BE2C (cell line): Measurements from ENCODE around the gene NPTX2.

Experiments used
- DNase-seq: peaks from one replicate; pipeline ENCODE4 v3.0.0-alpha.2; 2020
- H3K27me3 ChIP-seq: fragments of 250-450 bp; sonication (Bioruptor Pico); 2 replicates; pipeline ENCODE4 v1.5.1; 2020; ENCODE audit warnings: mild to moderate bottlenecking
- H3K36me3 ChIP-seq: fragments of 250-450 bp; sonication (Bioruptor Pico); 2 replicates; pipeline ENCODE4 v1.5.1; 2020; ENCODE audit warnings: mild to moderate bottlenecking
- H3K4me1 ChIP-seq: fragments of 250-450 bp; sonication (Bioruptor Pico); 2 replicates; pipeline ENCODE4 v1.5.1; 2020
- H3K4me3 ChIP-seq: 2 replicates; pipeline ENCODE4 v1.5.1; 2011; ENCODE audit warnings: low read depth, low read length
- H3K9me3 ChIP-seq: fragments of 250-450 bp; sonication (Bioruptor Pico); 2 replicates; pipeline ENCODE4 v1.5.1; 2020
- TF ChIP-seq, protein P1 (sequence below): IDR thresholded peaks from 2 replicates; pipeline ENCODE4 v1.5.1; 2012; ENCODE audit warnings: mild to moderate bottlenecking, low read depth, low read length

NPTX2 gene

GRCh38 chr7:98616381-98617050 is 569 bp upstream of the NPTX2 start:
- no peaks in the 10 kb centered on the region for H3K36me3 ChIP-seq
- H3K4me1 ChIP-seq, result no peaks in the 10 kb centered on the region
- H3K4me3 ChIP-seq, result no peak overlapping the region
- TF ChIP-seq, protein P1, sequence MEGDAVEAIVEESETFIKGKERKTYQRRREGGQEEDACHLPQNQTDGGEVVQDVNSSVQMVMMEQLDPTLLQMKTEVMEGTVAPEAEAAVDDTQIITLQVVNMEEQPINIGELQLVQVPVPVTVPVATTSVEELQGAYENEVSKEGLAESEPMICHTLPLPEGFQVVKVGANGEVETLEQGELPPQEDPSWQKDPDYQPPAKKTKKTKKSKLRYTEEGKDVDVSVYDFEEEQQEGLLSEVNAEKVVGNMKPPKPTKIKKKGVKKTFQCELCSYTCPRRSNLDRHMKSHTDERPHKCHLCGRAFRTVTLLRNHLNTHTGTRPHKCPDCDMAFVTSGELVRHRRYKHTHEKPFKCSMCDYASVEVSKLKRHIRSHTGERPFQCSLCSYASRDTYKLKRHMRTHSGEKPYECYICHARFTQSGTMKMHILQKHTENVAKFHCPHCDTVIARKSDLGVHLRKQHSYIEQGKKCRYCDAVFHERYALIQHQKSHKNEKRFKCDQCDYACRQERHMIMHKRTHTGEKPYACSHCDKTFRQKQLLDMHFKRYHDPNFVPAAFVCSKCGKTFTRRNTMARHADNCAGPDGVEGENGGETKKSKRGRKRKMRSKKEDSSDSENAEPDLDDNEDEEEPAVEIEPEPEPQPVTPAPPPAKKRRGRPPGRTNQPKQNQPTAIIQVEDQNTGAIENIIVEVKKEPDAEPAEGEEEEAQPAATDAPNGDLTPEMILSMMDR, result no peak
- DNase-seq, result no peak
- peaks cover 34% of the 10 kb centered on the region for H3K27me3 ChIP-seq
- H3K9me3 ChIP-seq, result peaks cover 7% of the 10 kb centered on the region

- no peaks in the 10 kb centered on the region for H3K36me3 ChIP-seq
- no peak overlapping the region for H3K4me3 ChIP-seq
- peaks cover 7% of the 10 kb centered on the region for H3K9me3 ChIP-seq
- H3K4me1 ChIP-seq, result no peaks in the 10 kb centered on the region
- TF ChIP-seq, protein P1, result no peak
- H3K27me3 ChIP-seq, result peaks cover 34% of the 10 kb centered on the region
- no peak for DNase-seq
Observed at GRCh38 chr7:98617960-98618418, 904 bp downstream of the NPTX2 start.

DNA sequence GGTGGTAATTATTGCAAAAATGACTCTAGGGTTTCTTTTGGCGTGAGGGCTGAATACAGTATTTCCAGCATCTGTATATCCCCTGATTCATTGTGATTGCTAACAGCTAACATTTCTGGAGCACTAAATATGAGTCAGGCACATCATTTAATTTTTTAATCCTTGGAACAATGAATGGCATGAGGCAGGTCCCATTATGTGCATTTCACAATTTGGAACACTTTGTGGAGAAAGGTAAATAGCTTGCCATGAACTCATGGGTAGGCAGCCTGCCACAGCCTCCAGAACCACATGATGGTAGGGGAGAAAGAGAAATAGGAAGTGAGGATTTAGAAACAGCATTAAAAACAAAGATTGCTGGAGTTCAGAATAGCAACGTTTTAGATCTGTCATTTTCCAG is 1.7 kb downstream of the NPTX2 start:
- DNase-seq, result no peak
- Histone ChIP-seq H3K4me3 (no peak overlapping the region), H3K9me3 (peaks cover 7% of the 10 kb centered on the region), H3K4me1 (no peaks in the 10 kb centered on the region), H3K36me3 (no peaks in the 10 kb centered on the region), H3K27me3 (peaks cover 34% of the 10 kb centered on the region)
- TF ChIP-seq, protein P1, result no peak

DNA sequence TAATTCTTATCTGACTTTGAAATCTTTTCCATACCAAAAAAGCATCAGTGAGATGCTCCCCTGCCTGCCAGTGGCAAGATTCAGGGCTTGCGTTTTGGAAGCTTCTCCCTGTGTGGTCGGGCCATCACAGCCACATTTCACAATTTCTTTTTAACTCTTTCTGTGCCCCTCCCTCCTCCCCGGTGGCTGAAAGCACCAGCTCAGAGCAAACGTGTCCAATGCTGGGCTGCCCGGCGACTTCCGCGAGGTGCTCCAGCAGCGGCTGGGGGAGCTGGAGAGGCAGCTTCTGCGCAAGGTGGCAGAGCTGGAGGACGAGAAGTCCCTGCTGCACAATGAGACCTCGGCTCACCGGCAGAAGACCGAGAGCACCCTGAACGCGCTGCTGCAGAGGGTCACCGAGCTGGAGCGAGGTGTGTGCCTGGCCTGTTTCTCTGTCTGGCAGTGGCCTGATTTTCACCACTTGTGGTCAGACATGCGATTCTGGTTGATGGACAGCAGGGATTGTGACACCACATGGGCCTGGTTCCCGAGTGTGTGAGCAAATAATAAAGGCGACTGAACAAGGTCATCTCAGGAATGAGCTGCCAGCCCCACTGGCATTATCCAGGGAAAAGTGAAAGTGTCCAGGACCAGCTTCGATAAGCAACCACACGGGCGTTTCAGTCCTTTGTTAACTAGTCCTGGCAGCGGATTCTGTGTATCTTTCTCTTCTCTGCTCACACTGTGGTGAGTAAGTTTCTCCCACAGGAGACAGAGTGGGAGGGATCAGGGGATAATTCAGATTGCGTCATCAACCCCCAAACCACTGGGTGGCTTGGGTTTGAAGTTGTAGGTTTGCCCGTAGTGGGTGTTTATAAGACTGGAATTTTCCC is 2.6 kb downstream of the NPTX2 start:
- Histone ChIP-seq H3K4me3 (no peak overlapping the region), H3K36me3 (no peaks in the 10 kb centered on the region), H3K27me3 (peaks cover 34% of the 10 kb centered on the region), H3K4me1 (no peaks in the 10 kb centered on the region), H3K9me3 (peaks cover 7% of the 10 kb centered on the region)
- no peak for DNase-seq
- TF ChIP-seq, protein P1, result no peak

DNA sequence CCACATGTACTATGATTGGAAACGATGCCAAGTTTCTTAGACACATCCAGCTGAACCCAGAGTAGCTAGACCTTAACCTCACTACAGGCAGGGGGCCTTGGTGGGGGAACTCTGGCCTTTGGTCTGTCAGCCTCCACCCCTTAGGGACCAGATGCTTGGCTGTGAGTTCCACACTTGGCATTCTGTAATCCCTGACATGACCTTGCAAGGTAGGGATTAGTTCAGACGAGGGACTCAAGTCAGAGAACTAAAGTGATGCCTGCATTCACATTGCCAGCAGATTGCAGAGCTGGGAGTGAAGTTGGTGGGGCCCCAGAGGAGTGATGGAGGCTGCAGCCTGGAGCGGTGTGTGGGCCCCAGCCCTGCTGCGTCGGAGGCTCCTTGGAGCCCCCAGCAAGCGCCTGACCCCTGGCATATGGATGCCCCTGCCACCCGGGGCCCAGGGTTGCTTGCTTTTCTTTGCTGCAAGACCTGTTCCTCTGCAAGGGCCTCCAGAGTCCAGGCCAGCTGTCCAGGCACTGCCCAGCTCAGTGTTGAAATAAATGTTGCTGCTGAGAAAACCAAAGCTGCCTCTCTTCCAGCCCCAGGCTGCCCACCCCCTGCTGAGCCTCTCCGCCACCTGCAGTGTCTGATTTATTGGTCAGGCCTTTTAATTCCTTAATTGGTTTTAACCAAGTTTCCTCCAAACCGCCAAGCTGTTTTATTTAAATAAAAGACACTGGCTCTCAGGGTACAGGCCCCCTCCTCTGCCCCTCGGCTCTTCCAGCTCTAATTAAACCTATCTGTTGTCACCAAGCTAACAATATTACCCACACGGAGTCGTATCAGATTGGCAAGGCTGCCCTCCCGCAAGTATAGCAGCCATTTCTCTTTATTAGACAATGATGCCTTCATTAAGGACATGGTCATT is 4.7 kb downstream of the NPTX2 start:
- Histone ChIP-seq H3K9me3 (peaks cover 4% of the 10 kb centered on the region), H3K4me3 (no peak overlapping the region), H3K36me3 (no peaks in the 10 kb centered on the region), H3K27me3 (peaks cover 27% of the 10 kb centered on the region), H3K4me1 (no peaks in the 10 kb centered on the region)
- TF ChIP-seq, protein P1, result no peak
- DNase-seq, result no peak
